Neural progenitor cell (in vitro differentiated cells): Measurements from ENCODE around the gene SIGLEC1. TPM values are rescaled to one million over a fixed set of nuclear protein-coding genes. Genes with fewer than 3 reads are reported as not detected.

Source experiments
- DNase-seq: peaks from one replicate; pipeline ENCODE4 v3.0.0-alpha.2; 2016; ENCODE audit warnings: low spot score
- H2AFZ ChIP-seq: fragments of 200-600 bp; sonication (generic); replicated peaks from 2 replicates; pipeline ENCODE4 v1.6.1; 2016; ENCODE audit warnings: antibody characterized with exemption
- H3F3A ChIP-seq: fragments of 200-600 bp; sonication (generic); 2 replicates; pipeline ENCODE4 v1.6.1; 2016; ENCODE audit warnings: antibody characterized with exemption, low read depth
- H3K27ac ChIP-seq: fragments of 200-600 bp; sonication (generic); 2 replicates; pipeline ENCODE4 v1.5.1; 2016; ENCODE audit warnings: mild to moderate bottlenecking
- H3K27me3 ChIP-seq: fragments of 200-600 bp; sonication (generic); 2 replicates; pipeline ENCODE4 v1.6.1; 2016; ENCODE audit warnings: mild to moderate bottlenecking, moderate library complexity
- H3K36me3 ChIP-seq: fragments of 200-600 bp; sonication (generic); 2 replicates; pipeline ENCODE4 v1.5.1; 2016
- H3K4me1 ChIP-seq: fragments of 200-600 bp; sonication (generic); 2 replicates; pipeline ENCODE4 v1.6.1; 2016; ENCODE audit warnings: mixed run types
- H3K4me2 ChIP-seq: fragments of 200-600 bp; sonication (generic); 2 replicates; pipeline ENCODE4 v1.6.1; 2016
- H3K4me3 ChIP-seq: fragments of 200-600 bp; sonication (generic); 2 replicates; pipeline ENCODE4 v1.5.1; 2016
- H3K79me2 ChIP-seq: fragments of 200-600 bp; sonication (generic); 2 replicates; pipeline ENCODE4 v1.6.1; 2016; ENCODE audit warnings: low read depth
- H3K9ac ChIP-seq: fragments of 200-600 bp; sonication (generic); 2 replicates; pipeline ENCODE4 v1.6.1; 2016
- H3K9me3 ChIP-seq: fragments of 200-600 bp; sonication (generic); 2 replicates; pipeline ENCODE4 v1.5.1; 2016; ENCODE audit warnings: low read depth
- H4K20me1 ChIP-seq: fragments of 200-600 bp; sonication (generic); 2 replicates; pipeline ENCODE4 v1.6.1; 2016; ENCODE audit warnings: low read depth
- H3K27ac Mint-ChIP-seq: 3 replicates; pipeline ENCODE4 v1.8.0; 2021; ENCODE audit warnings: mixed read lengths
- H3K27me3 Mint-ChIP-seq: 2 replicates; pipeline ENCODE4 v1.8.0; 2022; ENCODE audit warnings: low read depth, mild to moderate bottlenecking, inconsistent platforms, moderate library complexity, mixed read lengths; ENCODE audit not compliant: insufficient read depth
- H3K36me3 Mint-ChIP-seq: 3 replicates; pipeline ENCODE4 v1.8.0; 2021; ENCODE audit warnings: mixed read lengths
- H3K4me1 Mint-ChIP-seq: 3 replicates; pipeline ENCODE4 v1.8.0; 2021; ENCODE audit warnings: mixed read lengths
- H3K4me3 Mint-ChIP-seq: 3 replicates; pipeline ENCODE4 v1.8.0; 2021; ENCODE audit warnings: mild to moderate bottlenecking, moderate library complexity, mixed read lengths
- H3K9me3 Mint-ChIP-seq: 3 replicates; pipeline ENCODE4 v1.8.0; 2020; ENCODE audit warnings: mixed read lengths
- CTCF ChIP-seq: fragments of 200-600 bp; sonication (generic); IDR thresholded peaks from 2 replicates; pipeline ENCODE4 v1.5.1; 2017; ENCODE audit warnings: antibody characterized with exemption, mild to moderate bottlenecking
- EZH2 ChIP-seq: fragments of 200-600 bp; sonication (generic); IDR thresholded peaks from 2 replicates; pipeline ENCODE4 v1.6.1; 2017; ENCODE audit warnings: antibody characterized with exemption, mild to moderate bottlenecking, moderate library complexity
- EZH2phosphoT487 ChIP-seq: fragments of 200-600 bp; sonication (generic); IDR thresholded peaks from 2 replicates; pipeline ENCODE4 v1.6.1; 2017; ENCODE audit warnings: antibody characterized with exemption
- total RNA-seq: library from RNA; depleted of rRNA; stranded (reverse); fragments of >200 nt; gene quantifications from 2 replicates; pipeline ENCODE4 v1.2.3, GENCODE V29; 2015; ENCODE audit warnings: low replicate concordance

Gene SIGLEC1
- total RNA-seq, 1 donor from 2014 or later, result not detected

GRCh38 chr20:3739054-3739925 is 26.9 kb upstream of the SIGLEC1 start:
- no peaks in the 10 kb centered on the region for H3K9me3 ChIP-seq
- Mint-ChIP-seq H3K9me3 (peaks cover 2% of the 10 kb centered on the region), H3K4me3 (no peak overlapping the region), H3K27me3 (peaks cover 2% of the 10 kb centered on the region), H3K27ac (peak overlapping the region; percentile 23), H3K4me1 (peaks cover 21% of the 10 kb centered on the region), H3K36me3 (no peaks in the 10 kb centered on the region)
- H3K27me3 ChIP-seq, result peaks cover 11% of the 10 kb centered on the region
- H3K27ac ChIP-seq, result no peak overlapping the region
- no peak overlapping the region for H2AFZ ChIP-seq
- H3K79me2 ChIP-seq, result no peaks in the 10 kb centered on the region
- no peaks in the 10 kb centered on the region for H4K20me1 ChIP-seq
- peaks cover 5% of the 10 kb centered on the region for H3K4me1 ChIP-seq
- H3K4me2 ChIP-seq, result no peak overlapping the region
- no peak overlapping the region for H3K9ac ChIP-seq
- H3K36me3 ChIP-seq, result no peaks in the 10 kb centered on the region
- H3F3A ChIP-seq, result no peaks in the 10 kb centered on the region
- TF ChIP-seq EZH2phosphoT487, result no peak
- no peak for TF ChIP-seq EZH2
- no peak for TF ChIP-seq CTCF
- no peak for DNase-seq
- no peak overlapping the region for H3K4me3 ChIP-seq

GRCh38 chr20:3738111-3739053 is 26.0 kb upstream of the SIGLEC1 start:
- Mint-ChIP-seq H3K4me1 (peaks cover 21% of the 10 kb centered on the region), H3K27me3 (peaks cover 2% of the 10 kb centered on the region), H3K9me3 (peaks cover under 1% of the 10 kb centered on the region), H3K27ac (peak overlapping the region; percentile 76), H3K36me3 (no peaks in the 10 kb centered on the region), H3K4me3 (no peak overlapping the region)
- TF ChIP-seq EZH2phosphoT487 (no peak), CTCF (no peak), EZH2 (no peak)
- H3K4me2 ChIP-seq, result no peak overlapping the region
- H3K27ac ChIP-seq, result no peak overlapping the region
- H2AFZ ChIP-seq, result no peak overlapping the region
- no peaks in the 10 kb centered on the region for H3F3A ChIP-seq
- no peaks in the 10 kb centered on the region for H3K9me3 ChIP-seq
- H3K9ac ChIP-seq, result no peak overlapping the region
- no peak overlapping the region for H3K4me3 ChIP-seq
- H3K4me1 ChIP-seq, result peaks cover 5% of the 10 kb centered on the region
- H3K27me3 ChIP-seq, result peaks cover 11% of the 10 kb centered on the region
- no peak for DNase-seq
- H3K36me3 ChIP-seq, result no peaks in the 10 kb centered on the region
- H3K79me2 ChIP-seq, result no peaks in the 10 kb centered on the region
- H4K20me1 ChIP-seq, result no peaks in the 10 kb centered on the region

GRCh38 chr20:3735768-3736167 is 23.4 kb upstream of the SIGLEC1 start:
- DNase-seq, result no peak
- no peak overlapping the region for H2AFZ ChIP-seq
- Mint-ChIP-seq H3K27ac (no peak overlapping the region), H3K4me3 (no peak overlapping the region), H3K4me1 (peaks cover 38% of the 10 kb centered on the region), H3K9me3 (no peaks in the 10 kb centered on the region), H3K27me3 (peaks cover 12% of the 10 kb centered on the region), H3K36me3 (no peaks in the 10 kb centered on the region)
- H3F3A ChIP-seq, result peaks cover 8% of the 10 kb centered on the region
- H4K20me1 ChIP-seq, result no peaks in the 10 kb centered on the region
- no peaks in the 10 kb centered on the region for H3K79me2 ChIP-seq
- H3K4me1 ChIP-seq, result peaks cover 5% of the 10 kb centered on the region
- no peak overlapping the region for H3K4me2 ChIP-seq
- H3K27me3 ChIP-seq, result peaks cover 33% of the 10 kb centered on the region
- TF ChIP-seq EZH2 (no peak), CTCF (no peak), EZH2phosphoT487 (no peak)
- no peak overlapping the region for H3K9ac ChIP-seq
- no peak overlapping the region for H3K4me3 ChIP-seq
- no peak overlapping the region for H3K27ac ChIP-seq
- H3K36me3 ChIP-seq, result no peaks in the 10 kb centered on the region
- H3K9me3 ChIP-seq, result no peaks in the 10 kb centered on the region
